A549 (cell line): ENCODE results near the gene LRP1.

ENCODE experiments used
- CTCF ChIP-seq: fragments of >200 bp; sonication (Bioruptor Twin); formaldehyde crosslinking; IDR thresholded peaks from 3 replicates; pipeline ENCODE4 v1.5.1; 2016
- ELK1 ChIP-seq: fragments of 150-350 bp; IDR thresholded peaks from 2 replicates; pipeline ENCODE4 v1.6.1; 2014; ENCODE audit warnings: low read depth, mild to moderate bottlenecking, low read length
- JUNB ChIP-seq: fragments of >200 bp; sonication (Bioruptor Twin); formaldehyde crosslinking; IDR thresholded peaks from 2 replicates; pipeline ENCODE4 v1.6.1; 2016
- MAX ChIP-seq: IDR thresholded peaks from 2 replicates; pipeline ENCODE4 v1.6.1; 2012
- NPAS2 ChIP-seq: fragments of 250-450 bp; sonication (Bioruptor Pico); IDR thresholded peaks from 2 replicates; pipeline ENCODE4 v1.8.0; 2022; ENCODE audit warnings: mild to moderate bottlenecking, moderate library complexity, borderline replicate concordance
- POLR2A ChIP-seq: IDR thresholded peaks from 2 replicates; pipeline ENCODE4 v1.6.1; 2012; ENCODE audit warnings: mild to moderate bottlenecking, low read length
- REST ChIP-seq: fragments of 200-600 bp; sonication (generic); IDR thresholded peaks from 2 replicates; pipeline ENCODE4 v1.6.1; 2016; ENCODE audit warnings: antibody characterized with exemption, mild to moderate bottlenecking, moderate library complexity
- ZSCAN20 ChIP-seq: fragments of 250-450 bp; sonication (Bioruptor Pico); IDR thresholded peaks from 2 replicates; pipeline ENCODE4 v1.8.0; 2022; ENCODE audit warnings: mild to moderate bottlenecking, moderate library complexity

GRCh38 chr12:57139796-57140649, 11.7 kb downstream of the LRP1 start:
- TF ChIP-seq ZSCAN20 (CRISPR knock-in tag) (no peak), POLR2A (no peak), JUNB (no peak), CTCF (no peak), MAX (no peak), REST (no peak), ELK1 (no peak), NPAS2 (CRISPR knock-in tag) (no peak)
